GM12878 (cell line): Measurements from ENCODE around the gene CLCNKB. TPM values are rescaled to one million over a fixed set of nuclear protein-coding genes. Genes with fewer than 3 reads are reported as not detected.

Experiments
- ATAC-seq: fragments of 200-7000 bp; cut with Tn5 transposase; 3 replicates; pipeline ENCODE4 v1.9.1; 2020; ENCODE audit warnings: mild to moderate bottlenecking, moderate library complexity
- BruUV-seq: library from RNA; stranded (reverse); fragments of 400-500 nt; replicated peaks from 2 replicates; lab custom pipeline; 2021; lab: Mats Ljungman, UMichigan
- CTCF ChIA-PET: fragments of 300-600 bp; sonication (Branson Sonifier 250); formaldehyde crosslinking; extraction: SDS; loops from one replicate; lab custom pipeline; 2021; ENCODE audit warnings: inconsistent platforms; lab: Yijun Ruan, JAX
- POLR2A ChIA-PET: fragments of 350-600 bp; formaldehyde crosslinking; extraction: SDS; loops from one replicate; lab custom pipeline; 2021; ENCODE audit warnings: inconsistent platforms; lab: Charles Lee
- RAD21 ChIA-PET: fragments of 300-600 bp; sonication (Branson Sonifier 250); formaldehyde crosslinking; loops from one replicate; lab custom pipeline; 2023; ENCODE audit warnings: antibody characterized with exemption; ENCODE audit not compliant: unreplicated experiment; lab: Charles Lee
- SMC1A ChIA-PET: fragments of 300-600 bp; sonication (Branson Sonifier 250); formaldehyde crosslinking; loops from one replicate; lab custom pipeline; 2023; ENCODE audit not compliant: unreplicated experiment, uncharacterized antibody; lab: Charles Lee
- DNase-seq: peaks from one replicate; pipeline ENCODE4 v3.0.0-alpha.2; 2011; ENCODE audit warnings: low read depth, low spot score
- FAIRE-seq: peaks from 3 replicates; lab custom pipeline; 2011; peaks lifted over from hg19 to GRCh38; lab: Jason Lieb, UNC
- H2AFZ ChIP-seq: 2 replicates; pipeline ENCODE4 v1.6.0; 2011; ENCODE audit warnings: low read depth, low read length, control low read depth; ENCODE audit not compliant: control insufficient read depth
- H3K27ac ChIP-seq: 2 replicates; pipeline ENCODE4 v1.5.1; 2011; ENCODE audit warnings: control low read depth; ENCODE audit not compliant: control insufficient read depth, insufficient read depth
- H3K27me3 ChIP-seq, 2 experiments: replicated peaks in 1 of 2; 2 replicates each; pipeline versions ENCODE4 v1.6.0 to v1.6.1; 2011; ENCODE audit warnings: low read length in 1 of 2; ENCODE audit not compliant: control insufficient read depth in 2 of 2, insufficient read depth in 2 of 2
- H3K36me3 ChIP-seq, 2 experiments: 2 replicates each; pipeline ENCODE4 v1.5.1; 2011; ENCODE audit warnings: low read length in 1 of 2; ENCODE audit not compliant: control insufficient read depth in 2 of 2, insufficient read depth in 2 of 2
- H3K4me1 ChIP-seq: 2 replicates; pipeline ENCODE4 v1.6.1; 2011; ENCODE audit warnings: mild to moderate bottlenecking, low read length, moderate library complexity, mixed read lengths; ENCODE audit not compliant: control insufficient read depth, insufficient read depth
- H3K4me2 ChIP-seq: 2 replicates; pipeline ENCODE4 v1.6.0; 2011; ENCODE audit warnings: control low read depth; ENCODE audit not compliant: control insufficient read depth, insufficient read depth
- H3K4me3 ChIP-seq: fragments of 200-600 bp; sonication (generic); 2 replicates; pipeline ENCODE4 v1.5.1; 2016
- H3K79me2 ChIP-seq: 2 replicates; pipeline ENCODE4 v1.6.0; 2011; ENCODE audit warnings: low read length; ENCODE audit not compliant: control insufficient read depth, insufficient read depth
- H3K9ac ChIP-seq: 2 replicates; pipeline ENCODE4 v1.8.0; 2011; ENCODE audit warnings: low read length, control low read depth, mixed read lengths; ENCODE audit not compliant: control insufficient read depth, insufficient read depth
- H3K9me3 ChIP-seq: replicated peaks from 3 replicates; pipeline ENCODE4 v1.5.1; 2011; ENCODE audit warnings: mild to moderate bottlenecking, low read length; ENCODE audit not compliant: control insufficient read depth, insufficient read depth
- H4K20me1 ChIP-seq: 2 replicates; pipeline ENCODE4 v1.6.0; 2011; ENCODE audit not compliant: control insufficient read depth, insufficient read depth
- BMI1 ChIP-seq: fragments of 450-650 bp; IDR thresholded peaks from 2 replicates; pipeline ENCODE4 v1.6.1; 2016; ENCODE audit warnings: mild to moderate bottlenecking, moderate library complexity, borderline replicate concordance
- CBFB ChIP-seq: IDR thresholded peaks from 2 replicates; pipeline ENCODE4 v1.6.1; 2016; ENCODE audit warnings: antibody characterized with exemption, low read depth
- CREM ChIP-seq: IDR thresholded peaks from 2 replicates; pipeline ENCODE4 v1.6.1; 2014; ENCODE audit warnings: antibody characterized with exemption, low read depth
- FOXK2 ChIP-seq: fragments of 450-650 bp; IDR thresholded peaks from 2 replicates; pipeline ENCODE4 v1.6.1; 2017; ENCODE audit warnings: mild to moderate bottlenecking, moderate library complexity
- KLF5 ChIP-seq: fragments of 450-650 bp; IDR thresholded peaks from 2 replicates; pipeline ENCODE4 v1.6.1; 2014; ENCODE audit warnings: mild to moderate bottlenecking; ENCODE audit not compliant: partially characterized antibody
- MYB ChIP-seq: fragments of 150-350 bp; IDR thresholded peaks from 2 replicates; pipeline ENCODE4 v1.6.1; 2014; ENCODE audit warnings: mild to moderate bottlenecking, low read depth, low read length, borderline replicate concordance
- NFXL1 ChIP-seq: fragments of 450-650 bp; IDR thresholded peaks from 2 replicates; pipeline ENCODE4 v1.6.1; 2017; ENCODE audit warnings: antibody characterized with exemption, mild to moderate bottlenecking, borderline replicate concordance
- RAD21 ChIP-seq: IDR thresholded peaks from 2 replicates; pipeline ENCODE4 v1.6.1; 2011; ENCODE audit warnings: mild to moderate bottlenecking, low read depth, low read length, moderate library complexity; ENCODE audit not compliant: insufficient read depth
- RB1 ChIP-seq: fragments of 450-650 bp; formaldehyde crosslinking; IDR thresholded peaks from 2 replicates; pipeline ENCODE4 v1.6.1; 2017; ENCODE audit warnings: mild to moderate bottlenecking, borderline replicate concordance
- SP1 ChIP-seq: IDR thresholded peaks from one replicate; pipeline ENCODE4 v1.6.1; 2011; ENCODE audit warnings: low read depth, low read length
- SPI1 ChIP-seq: IDR thresholded peaks from 2 replicates; pipeline ENCODE4 v1.6.1; 2011; ENCODE audit warnings: low read depth, mild to moderate bottlenecking, low read length, moderate library complexity, borderline replicate concordance; ENCODE audit not compliant: insufficient read depth
- TCF7 ChIP-seq: IDR thresholded peaks from 2 replicates; pipeline ENCODE4 v1.6.1; 2014; ENCODE audit warnings: antibody characterized with exemption, borderline replicate concordance
- YBX1 ChIP-seq: fragments of 450-650 bp; IDR thresholded peaks from 2 replicates; pipeline ENCODE4 v1.6.1; 2016; ENCODE audit warnings: antibody characterized with exemption
- WGBS: methylation state at CpG from one replicate; pipeline ENCODE4 v1.1.6; 2016; ENCODE audit warnings: low lambda C conversion rate; ENCODE audit not compliant: insufficient replicate concordance, insufficient coverage; ENCODE audit errors: missing lambda C conversion rate; 5-methylcytosine and 5-hydroxymethylcytosine counted together
- in situ Hi-C: fragments of 300-500 bp; cut with MboI; formaldehyde crosslinking; loops from 9 replicates; pipeline ENCODE4 v1.14.3; 2018; ENCODE audit warnings: mixed read lengths
- intact Hi-C: fragments of 100-400 bp; cut with micrococcal nuclease; formaldehyde crosslinking; loops from one replicate; pipeline ENCODE4 v1.14.2; 2022; ENCODE audit not compliant: unreplicated experiment
- polyA plus RNA-seq, 11 experiments: library from polyadenylated mRNA; depleted of rRNA in 4 of 11; unstranded in 6 of 11; stranded (reverse) in 5 of 11; fragments of >200 nt; fragmentation: Nextera tagmentation in 4 of 11; fragmentation: Illumina TruSeq in 1 of 11; extraction: Ambion mirVana in 4 of 11; extraction: Trizol in 1 of 11; gene quantifications; 1 replicate in 1 of 11; 2 replicates in 10 of 11; pipeline versions ENCODE4 v1.2.1 to v1.2.3, GENCODE V29; 2011 to 2016; ENCODE audit warnings: inconsistent platforms in 2 of 11, missing spikeins in 2 of 11, low read depth in 1 of 11
- total RNA-seq, 4 experiments: library from RNA; depleted of rRNA in 3 of 4; stranded (reverse); fragments of >200 nt in 3 of 4; fragmentation: Illumina TruSeq in 1 of 4; extraction: Trizol in 1 of 4; gene quantifications; 2 replicates each; pipeline versions ENCODE4 v1.2.1 to v1.2.3, GENCODE V29; 2013 to 2021
- TF ChIP-seq, protein P1 (sequence below), 3 experiments: IDR thresholded peaks in 2 of 3; conservative IDR thresholded peaks in 1 of 3; 2 replicates each; pipeline ENCODE4 v1.5.1; 2011; ENCODE audit warnings: low read depth in 3 of 3, low read length in 3 of 3, mild to moderate bottlenecking in 3 of 3, control low read depth in 2 of 3, moderate library complexity in 2 of 3, inconsistent platforms in 1 of 3, mixed read lengths in 1 of 3; ENCODE audit not compliant: control insufficient read depth in 2 of 3, insufficient read depth in 1 of 3; ENCODE audit errors: extremely low read depth in 1 of 3
- TF ChIP-seq, protein P2 (sequence below): fragments of 150-350 bp; IDR thresholded peaks from 2 replicates; pipeline ENCODE4 v1.6.1; 2016; ENCODE audit warnings: low read depth, low read length
- TF ChIP-seq, protein P3 (sequence below): fragments of 450-650 bp; IDR thresholded peaks from 2 replicates; pipeline ENCODE4 v1.6.1; 2017; ENCODE audit warnings: mild to moderate bottlenecking, low read depth, inconsistent platforms; ENCODE audit not compliant: poor library complexity, severe bottlenecking
- TF ChIP-seq, protein P4 (sequence below): IDR thresholded peaks from 2 replicates; pipeline ENCODE4 v1.6.1; 2011; ENCODE audit warnings: mild to moderate bottlenecking, low read depth, low read length, moderate library complexity; ENCODE audit not compliant: insufficient replicate concordance

Gene CLCNKB
- total and polyA plus RNA-seq, 10 of the 15 experiments (the other 5 are each of a cell fraction or from before 2014, with no cell fraction given): 0.05 TPM; not detected in 9

DNA sequence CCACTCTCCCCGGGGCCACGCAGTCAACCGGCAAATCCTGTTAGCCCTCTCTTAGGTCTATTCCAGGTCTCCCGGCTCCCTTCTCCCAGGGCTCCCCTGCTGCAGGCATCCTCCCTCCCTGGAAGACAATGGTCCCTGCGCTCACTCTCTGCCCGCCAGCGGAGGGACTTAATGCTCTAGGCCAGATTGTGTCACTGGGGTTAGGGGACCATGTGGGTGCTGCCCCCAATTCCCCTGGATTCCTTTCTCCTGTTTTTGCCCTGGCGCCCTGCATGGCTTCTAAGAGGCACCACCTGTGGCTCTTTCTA is 21.6 kb downstream of the CLCNKB start:
- no peaks in the 10 kb centered on the region for H3K9me3 ChIP-seq
- H2AFZ ChIP-seq: no peak overlapping the region
- H3K36me3 ChIP-seq: no peaks in the 10 kb centered on the region
- in situ Hi-C loops: no loop called here
- H3K4me3 ChIP-seq: no peak overlapping the region
- 29% methylated on average over 8 of the region's 8 CpGs for WGBS
- ChIA-PET SMC1A (interaction anchor here (1.5 kb wide), 1 partner anchor 54 kb away, joined by 3 read pairs; no protein-coding TSS in a partner anchor), RAD21 (no interaction called here)
- intact Hi-C loops: no loop called here
- no peak overlapping the region for H3K9ac ChIP-seq
- TF ChIP-seq, protein P1, sequence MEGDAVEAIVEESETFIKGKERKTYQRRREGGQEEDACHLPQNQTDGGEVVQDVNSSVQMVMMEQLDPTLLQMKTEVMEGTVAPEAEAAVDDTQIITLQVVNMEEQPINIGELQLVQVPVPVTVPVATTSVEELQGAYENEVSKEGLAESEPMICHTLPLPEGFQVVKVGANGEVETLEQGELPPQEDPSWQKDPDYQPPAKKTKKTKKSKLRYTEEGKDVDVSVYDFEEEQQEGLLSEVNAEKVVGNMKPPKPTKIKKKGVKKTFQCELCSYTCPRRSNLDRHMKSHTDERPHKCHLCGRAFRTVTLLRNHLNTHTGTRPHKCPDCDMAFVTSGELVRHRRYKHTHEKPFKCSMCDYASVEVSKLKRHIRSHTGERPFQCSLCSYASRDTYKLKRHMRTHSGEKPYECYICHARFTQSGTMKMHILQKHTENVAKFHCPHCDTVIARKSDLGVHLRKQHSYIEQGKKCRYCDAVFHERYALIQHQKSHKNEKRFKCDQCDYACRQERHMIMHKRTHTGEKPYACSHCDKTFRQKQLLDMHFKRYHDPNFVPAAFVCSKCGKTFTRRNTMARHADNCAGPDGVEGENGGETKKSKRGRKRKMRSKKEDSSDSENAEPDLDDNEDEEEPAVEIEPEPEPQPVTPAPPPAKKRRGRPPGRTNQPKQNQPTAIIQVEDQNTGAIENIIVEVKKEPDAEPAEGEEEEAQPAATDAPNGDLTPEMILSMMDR (IDR thresholded peaks at IDR 0.05 in 2 of 3, conservative IDR thresholded peaks at IDR 0.05 in 1 of 3; ENCODE audit: control insufficient read depth in 2 of 3, extremely low read depth in 1 of 3, insufficient read depth in 1 of 3, low read depth in 3 of 3, low read length in 3 of 3): no peak
- no peak for TF ChIP-seq KLF5
- TF ChIP-seq, protein P2, sequence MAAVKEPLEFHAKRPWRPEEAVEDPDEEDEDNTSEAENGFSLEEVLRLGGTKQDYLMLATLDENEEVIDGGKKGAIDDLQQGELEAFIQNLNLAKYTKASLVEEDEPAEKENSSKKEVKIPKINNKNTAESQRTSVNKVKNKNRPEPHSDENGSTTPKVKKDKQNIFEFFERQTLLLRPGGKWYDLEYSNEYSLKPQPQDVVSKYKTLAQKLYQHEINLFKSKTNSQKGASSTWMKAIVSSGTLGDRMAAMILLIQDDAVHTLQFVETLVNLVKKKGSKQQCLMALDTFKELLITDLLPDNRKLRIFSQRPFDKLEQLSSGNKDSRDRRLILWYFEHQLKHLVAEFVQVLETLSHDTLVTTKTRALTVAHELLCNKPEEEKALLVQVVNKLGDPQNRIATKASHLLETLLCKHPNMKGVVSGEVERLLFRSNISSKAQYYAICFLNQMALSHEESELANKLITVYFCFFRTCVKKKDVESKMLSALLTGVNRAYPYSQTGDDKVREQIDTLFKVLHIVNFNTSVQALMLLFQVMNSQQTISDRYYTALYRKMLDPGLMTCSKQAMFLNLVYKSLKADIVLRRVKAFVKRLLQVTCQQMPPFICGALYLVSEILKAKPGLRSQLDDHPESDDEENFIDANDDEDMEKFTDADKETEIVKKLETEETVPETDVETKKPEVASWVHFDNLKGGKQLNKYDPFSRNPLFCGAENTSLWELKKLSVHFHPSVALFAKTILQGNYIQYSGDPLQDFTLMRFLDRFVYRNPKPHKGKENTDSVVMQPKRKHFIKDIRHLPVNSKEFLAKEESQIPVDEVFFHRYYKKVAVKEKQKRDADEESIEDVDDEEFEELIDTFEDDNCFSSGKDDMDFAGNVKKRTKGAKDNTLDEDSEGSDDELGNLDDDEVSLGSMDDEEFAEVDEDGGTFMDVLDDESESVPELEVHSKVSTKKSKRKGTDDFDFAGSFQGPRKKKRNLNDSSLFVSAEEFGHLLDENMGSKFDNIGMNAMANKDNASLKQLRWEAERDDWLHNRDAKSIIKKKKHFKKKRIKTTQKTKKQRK: no peak
- TF ChIP-seq NFXL1: no peak
- TF ChIP-seq, protein P3, sequence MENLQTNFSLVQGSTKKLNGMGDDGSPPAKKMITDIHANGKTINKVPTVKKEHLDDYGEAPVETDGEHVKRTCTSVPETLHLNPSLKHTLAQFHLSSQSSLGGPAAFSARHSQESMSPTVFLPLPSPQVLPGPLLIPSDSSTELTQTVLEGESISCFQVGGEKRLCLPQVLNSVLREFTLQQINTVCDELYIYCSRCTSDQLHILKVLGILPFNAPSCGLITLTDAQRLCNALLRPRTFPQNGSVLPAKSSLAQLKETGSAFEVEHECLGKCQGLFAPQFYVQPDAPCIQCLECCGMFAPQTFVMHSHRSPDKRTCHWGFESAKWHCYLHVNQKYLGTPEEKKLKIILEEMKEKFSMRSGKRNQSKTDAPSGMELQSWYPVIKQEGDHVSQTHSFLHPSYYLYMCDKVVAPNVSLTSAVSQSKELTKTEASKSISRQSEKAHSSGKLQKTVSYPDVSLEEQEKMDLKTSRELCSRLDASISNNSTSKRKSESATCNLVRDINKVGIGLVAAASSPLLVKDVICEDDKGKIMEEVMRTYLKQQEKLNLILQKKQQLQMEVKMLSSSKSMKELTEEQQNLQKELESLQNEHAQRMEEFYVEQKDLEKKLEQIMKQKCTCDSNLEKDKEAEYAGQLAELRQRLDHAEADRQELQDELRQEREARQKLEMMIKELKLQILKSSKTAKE: no peak
- no peak for TF ChIP-seq CBFB
- no peak for TF ChIP-seq MYB
- TF ChIP-seq RB1: no peak
- TF ChIP-seq, protein P4, sequence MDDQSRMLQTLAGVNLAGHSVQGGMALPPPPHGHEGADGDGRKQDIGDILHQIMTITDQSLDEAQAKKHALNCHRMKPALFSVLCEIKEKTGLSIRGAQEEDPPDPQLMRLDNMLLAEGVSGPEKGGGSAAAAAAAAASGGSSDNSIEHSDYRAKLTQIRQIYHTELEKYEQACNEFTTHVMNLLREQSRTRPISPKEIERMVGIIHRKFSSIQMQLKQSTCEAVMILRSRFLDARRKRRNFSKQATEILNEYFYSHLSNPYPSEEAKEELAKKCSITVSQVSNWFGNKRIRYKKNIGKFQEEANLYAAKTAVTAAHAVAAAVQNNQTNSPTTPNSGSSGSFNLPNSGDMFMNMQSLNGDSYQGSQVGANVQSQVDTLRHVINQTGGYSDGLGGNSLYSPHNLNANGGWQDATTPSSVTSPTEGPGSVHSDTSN: no peak
- TF ChIP-seq FOXK2: no peak
- TF ChIP-seq SPI1: no peak
- TF ChIP-seq CREM: no peak
- TF ChIP-seq RAD21: no peak
- no peak for TF ChIP-seq YBX1
- TF ChIP-seq SP1: no peak
- no peak for TF ChIP-seq BMI1
- no peak for TF ChIP-seq TCF7
- TF ChIP-seq, all 136 proteins: peak for 0
- H4K20me1 ChIP-seq: no peaks in the 10 kb centered on the region
- H3K4me2 ChIP-seq: no peak overlapping the region
- no peaks in the 10 kb centered on the region; a peak in 1 of 4 replicates for H3K27me3 ChIP-seq
- H3K27ac ChIP-seq: no peak overlapping the region
- FAIRE-seq (no peak), DNase-seq (no peak), ATAC-seq (no peak)
- H3K79me2 ChIP-seq: no peaks in the 10 kb centered on the region
- POLR2A ChIA-PET: no interaction called here
- H3K4me1 ChIP-seq: no peaks in the 10 kb centered on the region
- CTCF ChIA-PET: interaction anchor here (1.6 kb wide), 1 partner anchor 9 kb away, joined by 5 read pairs; no protein-coding TSS in a partner anchor
- no TSS peak for BruUV-seq
